Panc1 (cell line): Measurements from ENCODE around the gene TMC7. TPM values are rescaled to one million over a fixed set of nuclear protein-coding genes. Genes with fewer than 3 reads are reported as not detected.

Experiments used
- ATAC-seq: fragments of 200-7000 bp; cut with Tn5 transposase; 2 replicates; pipeline ENCODE4 v1.9.1; 2020; ENCODE audit warnings: mild to moderate bottlenecking, moderate library complexity
- BruUV-seq: library from RNA; stranded (reverse); fragments of 400-500 nt; replicated peaks from 2 replicates; lab custom pipeline; 2021; lab: Mats Ljungman, UMichigan
- CTCF ChIA-PET: fragments of 300-600 bp; sonication (Branson Sonifier 250); formaldehyde crosslinking; loops from one replicate; lab custom pipeline; 2022; ENCODE audit warnings: antibody characterized with exemption; lab: Charles Lee
- POLR2A ChIA-PET: fragments of 300-600 bp; sonication (Branson Sonifier 250); formaldehyde crosslinking; loops from one replicate; lab custom pipeline; 2022; ENCODE audit warnings: antibody characterized with exemption; lab: Charles Lee
- DNase-seq: peaks from one replicate; pipeline ENCODE4 v3.0.0-alpha.2; 2010; ENCODE audit warnings: low read depth, low spot score
- H3K27ac ChIP-seq: 2 replicates; pipeline ENCODE4 v1.5.1; 2011; ENCODE audit warnings: mild to moderate bottlenecking, low read length, inconsistent platforms
- H3K27me3 ChIP-seq: fragments of 200-500 bp; sonication (Bioruptor generic); 2 replicates; pipeline ENCODE4 v1.6.0; 2014; ENCODE audit warnings: low read length, inconsistent platforms; ENCODE audit not compliant: control insufficient read depth, insufficient read depth
- H3K36me3 ChIP-seq: fragments of 200-500 bp; sonication (Bioruptor generic); 2 replicates; pipeline ENCODE4 v1.5.1; 2014; ENCODE audit warnings: inconsistent platforms, mild to moderate bottlenecking, low read length, moderate library complexity; ENCODE audit not compliant: control insufficient read depth, insufficient read depth
- H3K4me1 ChIP-seq: 2 replicates; pipeline ENCODE4 v1.5.1; 2011; ENCODE audit warnings: inconsistent platforms, mild to moderate bottlenecking, low read length, moderate library complexity; ENCODE audit not compliant: control insufficient read depth, insufficient read depth
- H3K4me3 ChIP-seq, 2 experiments: 2 replicates each; pipeline ENCODE4 v1.5.1; 2011 to 2012; ENCODE audit warnings: low read depth in 2 of 2, low read length in 2 of 2, mild to moderate bottlenecking in 2 of 2, inconsistent platforms in 1 of 2, moderate library complexity in 1 of 2
- H3K9me3 ChIP-seq: fragments of 200-500 bp; sonication (Bioruptor generic); 2 replicates; pipeline ENCODE4 v1.5.1; 2014; ENCODE audit warnings: low read depth, mild to moderate bottlenecking, inconsistent platforms, low read length, moderate library complexity; ENCODE audit not compliant: control insufficient read depth, insufficient read depth
- POLR2AphosphoS5 ChIP-seq: IDR thresholded peaks from 2 replicates; pipeline ENCODE4 v1.6.1; 2012; ENCODE audit warnings: mild to moderate bottlenecking, low read depth, low read length, moderate library complexity
- REST ChIP-seq, 2 experiments: IDR thresholded peaks; 2 replicates each; pipeline ENCODE4 v1.6.1; 2011 to 2012; ENCODE audit warnings: low read depth in 2 of 2, control low read depth in 1 of 2, low read length in 1 of 2, mild to moderate bottlenecking in 1 of 2, moderate library complexity in 1 of 2; ENCODE audit not compliant: insufficient read depth in 1 of 2
- SIN3A ChIP-seq: IDR thresholded peaks from 2 replicates; pipeline ENCODE4 v1.6.1; 2012; ENCODE audit warnings: low read depth, mild to moderate bottlenecking, low read length, moderate library complexity, borderline replicate concordance; ENCODE audit not compliant: insufficient read depth
- TCF7L2 ChIP-seq: IDR thresholded peaks from 2 replicates; pipeline ENCODE4 v1.6.1; 2011; ENCODE audit warnings: mild to moderate bottlenecking, low read depth, low read length, inconsistent platforms
- in situ Hi-C: cut with HindIII; loops from 2 replicates; pipeline ENCODE4 v1.10.0; 2016; ENCODE audit warnings: low sequenced_read_pairs, low pct_unique_long_range_greater_than_20kb
- intact Hi-C: fragments of 100-400 bp; cut with micrococcal nuclease; formaldehyde crosslinking; loops from one replicate; pipeline ENCODE4 v1.10.0; 2022; ENCODE audit not compliant: unreplicated experiment
- total RNA-seq: library from RNA; stranded (reverse); gene quantifications from one replicate; pipeline ENCODE4 v1.2.1, GENCODE V29; 2021; ENCODE audit not compliant: unreplicated experiment
- TF ChIP-seq, protein P1 (sequence below): fragments of 450-650 bp; IDR thresholded peaks from 2 replicates; pipeline ENCODE4 v1.5.1; 2017; ENCODE audit warnings: mild to moderate bottlenecking

The TMC7 gene
- total RNA-seq, 1 experiment from 2014 or later: 5.1 TPM

GRCh38 chr16:19089410-19089955 lies 105.7 kb downstream of the TMC7 start:
- ChIA-PET POLR2A (no interaction called here), CTCF (no interaction called here)
- no peak overlapping the region for H3K27ac ChIP-seq
- in situ Hi-C loops: no loop called here
- DNase-seq (no peak), ATAC-seq (no peak)
- TF ChIP-seq, protein P1, sequence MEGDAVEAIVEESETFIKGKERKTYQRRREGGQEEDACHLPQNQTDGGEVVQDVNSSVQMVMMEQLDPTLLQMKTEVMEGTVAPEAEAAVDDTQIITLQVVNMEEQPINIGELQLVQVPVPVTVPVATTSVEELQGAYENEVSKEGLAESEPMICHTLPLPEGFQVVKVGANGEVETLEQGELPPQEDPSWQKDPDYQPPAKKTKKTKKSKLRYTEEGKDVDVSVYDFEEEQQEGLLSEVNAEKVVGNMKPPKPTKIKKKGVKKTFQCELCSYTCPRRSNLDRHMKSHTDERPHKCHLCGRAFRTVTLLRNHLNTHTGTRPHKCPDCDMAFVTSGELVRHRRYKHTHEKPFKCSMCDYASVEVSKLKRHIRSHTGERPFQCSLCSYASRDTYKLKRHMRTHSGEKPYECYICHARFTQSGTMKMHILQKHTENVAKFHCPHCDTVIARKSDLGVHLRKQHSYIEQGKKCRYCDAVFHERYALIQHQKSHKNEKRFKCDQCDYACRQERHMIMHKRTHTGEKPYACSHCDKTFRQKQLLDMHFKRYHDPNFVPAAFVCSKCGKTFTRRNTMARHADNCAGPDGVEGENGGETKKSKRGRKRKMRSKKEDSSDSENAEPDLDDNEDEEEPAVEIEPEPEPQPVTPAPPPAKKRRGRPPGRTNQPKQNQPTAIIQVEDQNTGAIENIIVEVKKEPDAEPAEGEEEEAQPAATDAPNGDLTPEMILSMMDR: no peak
- no peak for TF ChIP-seq SIN3A
- TF ChIP-seq REST (IDR thresholded peaks at IDR 0.05; ENCODE audit: insufficient read depth in 1 of 2, low read depth in 2 of 2, low read length in 1 of 2): no peak
- no peak for TF ChIP-seq POLR2AphosphoS5
- no peak for TF ChIP-seq TCF7L2
- no peaks in the 10 kb centered on the region for H3K27me3 ChIP-seq
- intact Hi-C loops: loop anchor here (5.0 to 10.0 kb wide), 3 partner anchors 78 to 415 kb away; partner anchors contain the start of gene SYT17
- H3K4me1 ChIP-seq: peaks cover 20% of the 10 kb centered on the region
- H3K36me3 ChIP-seq: no peaks in the 10 kb centered on the region
- H3K4me3 ChIP-seq: no peak overlapping the region
- H3K9me3 ChIP-seq: no peaks in the 10 kb centered on the region
- no TSS peak for BruUV-seq

DNA sequence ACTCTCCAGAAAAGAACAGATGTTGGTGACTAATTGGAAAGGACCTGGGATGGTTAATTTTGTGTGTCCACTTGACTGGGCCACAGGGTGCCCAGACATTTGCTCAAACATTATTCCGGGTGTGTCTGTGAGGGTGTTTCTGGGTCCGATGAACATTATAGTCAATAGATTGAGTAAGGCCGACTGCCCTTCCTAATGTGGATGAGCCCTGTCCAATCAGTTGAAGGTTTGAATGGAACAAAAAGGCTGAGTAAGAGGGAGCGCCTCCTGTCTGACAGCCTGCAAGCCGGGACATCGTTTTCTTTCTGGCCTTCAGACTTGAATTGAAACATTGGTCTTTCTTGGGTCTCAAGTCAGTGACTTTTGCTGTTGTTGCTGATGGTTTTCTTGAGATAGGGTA lies 107.2 kb downstream of the TMC7 start:
- Histone ChIP-seq H3K27ac (no peak overlapping the region), H3K4me3 (no peak overlapping the region), H3K4me1 (peaks cover 26% of the 10 kb centered on the region), H3K9me3 (no peaks in the 10 kb centered on the region), H3K36me3 (no peaks in the 10 kb centered on the region), H3K27me3 (no peaks in the 10 kb centered on the region)
- ATAC-seq (no peak), DNase-seq (no peak)
- ChIA-PET POLR2A (interaction anchor here (0.6 kb wide), 1 partner anchor 14 kb away, joined by 3 read pairs; no protein-coding TSS in a partner anchor), CTCF (no interaction called here)
- intact Hi-C loops: no loop called here
- TF ChIP-seq TCF7L2 (no peak), SIN3A (no peak), REST (IDR thresholded peaks at IDR 0.05; ENCODE audit: insufficient read depth in 1 of 2, low read depth in 2 of 2, low read length in 1 of 2) (no peak), POLR2AphosphoS5 (no peak)
- TF ChIP-seq, protein P1: no peak
- in situ Hi-C loops: no loop called here
- BruUV-seq: no TSS peak
